HepG2 (cell line): ENCODE measurements around the gene DAPK1. TPM values are rescaled to one million over a fixed set of nuclear protein-coding genes. Genes with fewer than 3 reads are reported as not detected.

Experiments used
- ATAC-seq: fragments of 200-7000 bp; cut with Tn5 transposase; 3 replicates; pipeline ENCODE4 v1.9.1; 2020; ENCODE audit warnings: mild to moderate bottlenecking, moderate library complexity
- BruUV-seq: library from RNA; stranded (reverse); fragments of 400-500 nt; replicated peaks from 2 replicates; lab custom pipeline; 2021; lab: Mats Ljungman, UMichigan
- CTCF ChIA-PET: fragments of 300-600 bp; formaldehyde crosslinking; extraction: SDS; loops from one replicate; lab custom pipeline; 2021; ENCODE audit warnings: low total read pairs, inconsistent platforms, low intra/inter-chr PET ratio; lab: Yijun Ruan, JAX
- POLR2A ChIA-PET: fragments of 350-600 bp; sonication (Branson Sonifier 250); formaldehyde crosslinking; loops from one replicate; lab custom pipeline; 2020; ENCODE audit warnings: antibody characterized with exemption, inconsistent platforms; lab: Yijun Ruan, JAX
- DNase-seq: peaks from one replicate; pipeline ENCODE4 v3.0.0-alpha.2; 2015; ENCODE audit warnings: low spot score
- FAIRE-seq: peaks from 3 replicates; lab custom pipeline; 2011; peaks lifted over from hg19 to GRCh38; lab: Jason Lieb, UNC
- H2AFZ ChIP-seq: one replicate; pipeline ENCODE4 v1.6.1; 2011; ENCODE audit warnings: low read length, inconsistent platforms
- H3K27ac ChIP-seq: fragments of 300-600 bp; 3 replicates; pipeline ENCODE4 v1.8.0; 2011; ENCODE audit warnings: mixed run types, mild to moderate bottlenecking, mixed read lengths, low read length, inconsistent platforms; ENCODE audit not compliant: insufficient read depth; ENCODE audit errors: extremely low read length
- H3K27me3 ChIP-seq, 2 experiments: fragments of 200-600 bp in 1 of 2; 2 replicates in 1 of 2; 3 replicates in 1 of 2; pipeline versions ENCODE4 v1.6.0 to v1.8.0; 2011; ENCODE audit warnings: low read length in 2 of 2, mild to moderate bottlenecking in 2 of 2, moderate library complexity in 2 of 2, inconsistent platforms in 1 of 2; ENCODE audit not compliant: insufficient read depth in 2 of 2, control insufficient read depth in 1 of 2
- H3K36me3 ChIP-seq, 2 experiments: fragments of 200-600 bp in 1 of 2; replicated peaks in 1 of 2; 2 replicates in 1 of 2; 3 replicates in 1 of 2; pipeline versions ENCODE4 v1.5.1 to v1.8.0; 2011; ENCODE audit warnings: low read length in 2 of 2, inconsistent platforms in 1 of 2; ENCODE audit not compliant: insufficient read depth in 2 of 2, control insufficient read depth in 1 of 2
- H3K4me1 ChIP-seq: 2 replicates; pipeline ENCODE4 v1.5.1; 2012; ENCODE audit warnings: low read length, inconsistent platforms; ENCODE audit not compliant: insufficient read depth
- H3K4me2 ChIP-seq: 2 replicates; pipeline ENCODE4 v1.6.0; 2011; ENCODE audit warnings: low read depth, low read length, inconsistent platforms
- H3K4me3 ChIP-seq, 3 experiments: fragments of 200-600 bp in 1 of 3; sonication (generic), shearing (Covaris generic) in 1 of 3; replicated peaks in 1 of 3; 2 replicates each; pipeline ENCODE4 v1.5.1; 2011 to 2016; ENCODE audit warnings: low read length in 3 of 3, inconsistent platforms in 2 of 3, low read depth in 2 of 3, mild to moderate bottlenecking in 2 of 3, control low read depth in 1 of 3, mixed read lengths in 1 of 3; ENCODE audit not compliant: insufficient read depth in 1 of 3
- H3K79me2 ChIP-seq: one replicate; pipeline ENCODE4 v1.6.1; 2011; ENCODE audit warnings: low read length, inconsistent platforms; ENCODE audit not compliant: insufficient read depth
- H3K9ac ChIP-seq: 2 replicates; pipeline ENCODE4 v1.6.0; 2011; ENCODE audit warnings: mild to moderate bottlenecking, low read depth, low read length, inconsistent platforms; ENCODE audit not compliant: insufficient read depth
- H3K9me3 ChIP-seq: 2 replicates; pipeline ENCODE4 v1.5.1; 2012; ENCODE audit warnings: mild to moderate bottlenecking, low read length
- H4K20me1 ChIP-seq: 2 replicates; pipeline ENCODE4 v1.6.0; 2011; ENCODE audit warnings: inconsistent platforms, mild to moderate bottlenecking, low read length, moderate library complexity; ENCODE audit not compliant: insufficient read depth
- AKAP8 ChIP-seq: sonication (generic); formaldehyde crosslinking; IDR thresholded peaks from 2 replicates; pipeline ENCODE4 v1.5.1; 2020; ENCODE audit warnings: mild to moderate bottlenecking, missing genetic modification reagents
- ATRX ChIP-seq: sonication (generic); formaldehyde crosslinking; IDR thresholded peaks from 2 replicates; pipeline ENCODE4 v1.4.0; 2020; ENCODE audit warnings: missing genetic modification reagents, borderline replicate concordance
- ERF ChIP-seq: IDR thresholded peaks from 2 replicates; pipeline ENCODE4 v1.6.1; 2018; ENCODE audit warnings: missing biosample characterization, missing genetic modification reagents
- ETV5 ChIP-seq: IDR thresholded peaks from 2 replicates; pipeline ENCODE4 v1.6.1; 2018; ENCODE audit warnings: missing biosample characterization, missing genetic modification reagents, inconsistent platforms, borderline replicate concordance
- KDM6A ChIP-seq: IDR thresholded peaks from 2 replicates; pipeline ENCODE4 v1.6.1; 2016; ENCODE audit warnings: low read depth
- NPAS2 ChIP-seq: sonication (generic); formaldehyde crosslinking; IDR thresholded peaks from 2 replicates; pipeline ENCODE4 v1.8.0; 2022; ENCODE audit warnings: mild to moderate bottlenecking, missing genetic modification reagents, borderline replicate concordance
- SNAI1 ChIP-seq: sonication (generic); formaldehyde crosslinking; IDR thresholded peaks from 2 replicates; pipeline ENCODE4 v1.5.0; 2020; ENCODE audit warnings: mild to moderate bottlenecking, missing genetic modification reagents, borderline replicate concordance
- SP4 ChIP-seq: sonication (generic); formaldehyde crosslinking; IDR thresholded peaks from 2 replicates; pipeline ENCODE4 v1.8.1; 2023; ENCODE audit warnings: mild to moderate bottlenecking, missing genetic modification reagents
- TRIM24 ChIP-seq: sonication (generic); formaldehyde crosslinking; IDR thresholded peaks from 2 replicates; pipeline ENCODE4 v1.8.0; 2022; ENCODE audit warnings: mild to moderate bottlenecking, missing genetic modification reagents
- ZFP36 ChIP-seq: fragments of 150-350 bp; IDR thresholded peaks from 2 replicates; pipeline ENCODE4 v1.6.1; 2018; ENCODE audit warnings: borderline replicate concordance, low read length, low read depth; ENCODE audit not compliant: partially characterized antibody
- ZFP36L2 ChIP-seq: sonication (generic); formaldehyde crosslinking; IDR thresholded peaks from 2 replicates; pipeline ENCODE4 v1.4.0; 2020; ENCODE audit warnings: missing genetic modification reagents
- ZFP41 ChIP-seq: sonication (generic); formaldehyde crosslinking; IDR thresholded peaks from 2 replicates; pipeline ENCODE4 v1.4.0; 2020; ENCODE audit warnings: mild to moderate bottlenecking, missing genetic modification reagents, borderline replicate concordance
- ZFP82 ChIP-seq: sonication (generic); formaldehyde crosslinking; IDR thresholded peaks from 2 replicates; pipeline ENCODE4 v1.5.1; 2020; ENCODE audit warnings: mild to moderate bottlenecking, missing genetic modification reagents, borderline replicate concordance
- ZNF205 ChIP-seq: IDR thresholded peaks from 2 replicates; pipeline ENCODE4 v1.6.1; 2018; ENCODE audit warnings: missing biosample characterization, missing genetic modification reagents
- ZNF441 ChIP-seq: sonication (generic); formaldehyde crosslinking; IDR thresholded peaks from 2 replicates; pipeline ENCODE4 v1.7.0; 2021; ENCODE audit warnings: missing genetic modification reagents, borderline replicate concordance
- ZNF605 ChIP-seq: sonication (generic); formaldehyde crosslinking; IDR thresholded peaks from 2 replicates; pipeline ENCODE4 v1.8.0; 2022; ENCODE audit warnings: mild to moderate bottlenecking, missing genetic modification reagents
- ZNF703 ChIP-seq: sonication (generic); formaldehyde crosslinking; IDR thresholded peaks from 2 replicates; pipeline ENCODE4 v1.5.1; 2020; ENCODE audit warnings: missing genetic modification reagents, mild to moderate bottlenecking, moderate library complexity, borderline replicate concordance
- ZNF772 ChIP-seq: sonication (generic); formaldehyde crosslinking; IDR thresholded peaks from 2 replicates; pipeline ENCODE4 v1.5.0; 2020; ENCODE audit warnings: mild to moderate bottlenecking, missing genetic modification reagents
- ZNF883 ChIP-seq: sonication (generic); formaldehyde crosslinking; IDR thresholded peaks from 2 replicates; pipeline ENCODE4 v1.5.1; 2020; ENCODE audit warnings: mild to moderate bottlenecking, missing genetic modification reagents; ENCODE audit errors: not compliant biosample characterization
- in situ Hi-C: cut with HindIII; loops from 2 replicates; pipeline ENCODE4 v1.10.0; 2017; ENCODE audit warnings: low pct_unique_long_range_greater_than_20kb; ENCODE audit not compliant: extremely low pct_ligation_motif_present
- intact Hi-C: fragments of 100-400 bp; cut with micrococcal nuclease; formaldehyde crosslinking; loops from one replicate; pipeline ENCODE4 v1.10.0; 2022; ENCODE audit not compliant: unreplicated experiment
- polyA plus RNA-seq, 8 experiments: library from polyadenylated mRNA; depleted of rRNA in 3 of 8; stranded (reverse) in 7 of 8; unstranded in 1 of 8; fragments of >200 nt; fragmentation: Illumina TruSeq in 4 of 8; extraction: Trizol in 4 of 8; gene quantifications; 2 replicates each; pipeline versions ENCODE4 v1.2.1 to v1.2.3, GENCODE V29; 2011 to 2016; ENCODE audit warnings: low read depth in 4 of 8, missing spikeins in 1 of 8, mixed read lengths in 1 of 8; ENCODE audit not compliant: insufficient read depth in 1 of 8
- total RNA-seq, 5 experiments: library from RNA; depleted of rRNA; stranded (reverse); fragments of >200 nt; fragmentation: Illumina TruSeq; extraction: Trizol; gene quantifications; 2 replicates each; pipeline ENCODE4 v1.2.3, GENCODE V29; 2016; ENCODE audit warnings: low read depth in 1 of 5

The DAPK1 gene
- total and polyA plus RNA-seq, 2 of the 13 experiments (the other 11 are each of a cell fraction or from before 2014, with no cell fraction given): 35.7 to 35.9 TPM

GRCh38 chr9:87584326-87584725 is 86.7 kb downstream of the DAPK1 start:
- in situ Hi-C loops: no loop called here
- no peaks in the 10 kb centered on the region for H4K20me1 ChIP-seq
- H3K4me1 ChIP-seq: peaks cover 52% of the 10 kb centered on the region
- ChIA-PET POLR2A (no interaction called here), CTCF (no interaction called here)
- ATAC-seq (no peak), FAIRE-seq (no peak), DNase-seq (no peak)
- H3K4me2 ChIP-seq: no peak overlapping the region
- TF ChIP-seq NPAS2 (CRISPR knock-in tag) (no peak), ZNF772 (CRISPR knock-in tag) (no peak), ZNF441 (CRISPR knock-in tag) (no peak), ZNF703 (CRISPR knock-in tag) (no peak), ATRX (CRISPR knock-in tag) (no peak), ZNF205 (no peak), ERF (CRISPR knock-in tag) (no peak), KDM6A (no peak), AKAP8 (CRISPR knock-in tag) (no peak), ETV5 (no peak), TRIM24 (no peak), ZNF883 (CRISPR knock-in tag) (no peak), ZFP36L2 (no peak), ZFP36 (no peak), ZFP41 (CRISPR knock-in tag) (no peak), SNAI1 (CRISPR knock-in tag) (no peak), ZNF605 (CRISPR knock-in tag) (no peak), SP4 (CRISPR knock-in tag) (no peak), ZFP82 (CRISPR knock-in tag) (no peak)
- no peak overlapping the region for H2AFZ ChIP-seq
- intact Hi-C loops: no loop called here
- H3K27me3 ChIP-seq: no peaks in the 10 kb centered on the region
- H3K9me3 ChIP-seq: no peaks in the 10 kb centered on the region
- peaks cover 12% of the 10 kb centered on the region for H3K79me2 ChIP-seq
- H3K4me3 ChIP-seq: no peak overlapping the region
- H3K36me3 ChIP-seq: no peaks in the 10 kb centered on the region; a peak in 1 of 5 replicates
- H3K9ac ChIP-seq: no peak overlapping the region
- no TSS peak for BruUV-seq
- H3K27ac ChIP-seq: no peak overlapping the region
